PC-9 (cell line): ENCODE results near the gene STXBP5.

Experiments used
- EZH2 ChIP-seq: fragments of 200-600 bp; sonication (generic); IDR thresholded peaks from 2 replicates; pipeline ENCODE4 v1.8.0; 2017; ENCODE audit warnings: antibody characterized with exemption, low read depth
- TF ChIP-seq, protein P1 (sequence below): fragments of 200-600 bp; sonication (generic); conservative IDR thresholded peaks from 2 replicates; pipeline ENCODE4 v1.6.1; 2017; ENCODE audit warnings: mixed run types, antibody characterized with exemption, mild to moderate bottlenecking, moderate library complexity

- TF ChIP-seq, protein P1, sequence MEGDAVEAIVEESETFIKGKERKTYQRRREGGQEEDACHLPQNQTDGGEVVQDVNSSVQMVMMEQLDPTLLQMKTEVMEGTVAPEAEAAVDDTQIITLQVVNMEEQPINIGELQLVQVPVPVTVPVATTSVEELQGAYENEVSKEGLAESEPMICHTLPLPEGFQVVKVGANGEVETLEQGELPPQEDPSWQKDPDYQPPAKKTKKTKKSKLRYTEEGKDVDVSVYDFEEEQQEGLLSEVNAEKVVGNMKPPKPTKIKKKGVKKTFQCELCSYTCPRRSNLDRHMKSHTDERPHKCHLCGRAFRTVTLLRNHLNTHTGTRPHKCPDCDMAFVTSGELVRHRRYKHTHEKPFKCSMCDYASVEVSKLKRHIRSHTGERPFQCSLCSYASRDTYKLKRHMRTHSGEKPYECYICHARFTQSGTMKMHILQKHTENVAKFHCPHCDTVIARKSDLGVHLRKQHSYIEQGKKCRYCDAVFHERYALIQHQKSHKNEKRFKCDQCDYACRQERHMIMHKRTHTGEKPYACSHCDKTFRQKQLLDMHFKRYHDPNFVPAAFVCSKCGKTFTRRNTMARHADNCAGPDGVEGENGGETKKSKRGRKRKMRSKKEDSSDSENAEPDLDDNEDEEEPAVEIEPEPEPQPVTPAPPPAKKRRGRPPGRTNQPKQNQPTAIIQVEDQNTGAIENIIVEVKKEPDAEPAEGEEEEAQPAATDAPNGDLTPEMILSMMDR = no peak
- TF ChIP-seq EZH2 = no peak
Measured at GRCh38 chr6:147204060-147204785, at the start of gene STXBP5.
